HEK293 (cell line): ENCODE results near the gene RPL3.
A peak's percentile ranks its signal among the peaks of the same experiment; 100 is the strongest.

Experiments
- CTCF ChIP-seq: fragments of 450-650 bp; formaldehyde crosslinking; IDR thresholded peaks from 2 replicates; pipeline ENCODE4 v1.5.1; 2016; ENCODE audit warnings: missing biosample characterization, missing genetic modification characterization
- GLIS1 ChIP-seq: fragments of 450-650 bp; formaldehyde crosslinking; IDR thresholded peaks from 2 replicates; pipeline ENCODE4 v1.5.1; 2016; ENCODE audit warnings: missing biosample characterization, missing genetic modification characterization
- MEIS1 ChIP-seq: sonication (generic); formaldehyde crosslinking; IDR thresholded peaks from 2 replicates; pipeline ENCODE4 v1.8.1; 2022; ENCODE audit warnings: missing genetic modification reagents, mild to moderate bottlenecking, borderline replicate concordance
- MYNN ChIP-seq: fragments of 450-650 bp; formaldehyde crosslinking; IDR thresholded peaks from 2 replicates; pipeline ENCODE4 v1.5.1; 2016; ENCODE audit warnings: missing biosample characterization, missing genetic modification characterization, borderline replicate concordance
- REST ChIP-seq: fragments of 450-650 bp; formaldehyde crosslinking; IDR thresholded peaks from 2 replicates; pipeline ENCODE4 v1.5.1; 2016; ENCODE audit warnings: missing biosample characterization, missing genetic modification characterization
- ZBTB1 ChIP-seq: fragments of 450-650 bp; formaldehyde crosslinking; IDR thresholded peaks from 2 replicates; pipeline ENCODE4 v1.5.1; 2016; ENCODE audit warnings: missing biosample characterization, missing genetic modification characterization
- ZNF473 ChIP-seq: fragments of 450-650 bp; formaldehyde crosslinking; IDR thresholded peaks from 2 replicates; pipeline ENCODE4 v1.5.1; 2017; ENCODE audit warnings: missing biosample characterization, missing genetic modification characterization
- ZSCAN4 ChIP-seq: fragments of 450-650 bp; formaldehyde crosslinking; IDR thresholded peaks from 2 replicates; pipeline ENCODE4 v1.5.1; 2017; ENCODE audit warnings: missing biosample characterization, missing genetic modification characterization

GRCh38 chr22:39282645-39283321 lies 36.6 kb downstream of the RPL3 start:
- no peak for TF ChIP-seq MYNN (tag by site-specific recombination)
- no peak for TF ChIP-seq CTCF (tag by site-specific recombination)
- no peak for TF ChIP-seq ZSCAN4
- TF ChIP-seq ZBTB1 (tag by site-specific recombination), result no peak
- TF ChIP-seq MEIS1 (CRISPR knock-in tag), result no peak
- peak; percentile 21; the same call in 1 of the 2 replicates for TF ChIP-seq GLIS1 (tag by site-specific recombination)
- no peak for TF ChIP-seq ZNF473
- TF ChIP-seq REST, result no peak
